ENCODE data around the gene MAD1L1.

Gene MAD1L1

DNA sequence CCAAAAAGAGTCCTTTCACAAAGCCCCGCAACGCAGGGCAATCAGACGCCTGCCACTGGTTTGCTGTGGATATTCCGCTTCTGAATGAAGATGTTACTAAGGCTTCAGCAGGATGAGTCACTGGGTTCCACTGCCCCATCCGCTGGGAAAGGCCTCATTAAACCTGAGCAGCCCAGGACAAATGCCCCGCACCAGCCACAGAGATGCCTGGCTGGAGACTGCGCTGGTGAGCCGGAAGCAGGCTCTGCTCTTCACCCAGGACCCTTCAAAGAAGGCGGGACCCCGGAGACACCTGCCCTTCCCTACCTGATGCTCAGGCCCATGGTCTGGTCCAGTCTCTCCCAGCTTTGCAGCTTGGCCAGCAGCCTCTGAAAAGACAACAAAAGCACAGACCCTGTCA is 19.8 kb downstream of the MAD1L1 start:
- Histone ChIP-seq H3K9ac (ENCODE audit: low read depth, low read length) (no peak overlapping the region), H3K36me3 (ENCODE audit: insufficient read depth, low read depth, low read length) (peaks cover 85% of the 10 kb centered on the region), H3K4me1 (ENCODE audit: insufficient read depth, low read length) (no peaks in the 10 kb centered on the region), H3K9me3 (ENCODE audit: insufficient read depth, low read depth, low read length) (no peaks in the 10 kb centered on the region), H3K4me3 (ENCODE audit: low read length) (no peak overlapping the region), H3K27ac (ENCODE audit: low read length) (no peak overlapping the region), H3K27me3 (ENCODE audit: insufficient read depth, low read length) (no peaks in the 10 kb centered on the region)

GRCh38 chr7:2211926-2212325 is 20.8 kb downstream of the MAD1L1 start:
- peaks cover 85% of the 10 kb centered on the region for H3K36me3 ChIP-seq (ENCODE audit: insufficient read depth, low read depth, low read length)
- no peaks in the 10 kb centered on the region for H3K4me1 ChIP-seq (ENCODE audit: insufficient read depth, low read length)
- H3K9me3 ChIP-seq (ENCODE audit: insufficient read depth, low read depth, low read length), result no peaks in the 10 kb centered on the region
- H3K9ac ChIP-seq (ENCODE audit: low read depth, low read length), result no peak overlapping the region
- no peaks in the 10 kb centered on the region for H3K27me3 ChIP-seq (ENCODE audit: insufficient read depth, low read length)
- no peak overlapping the region for H3K4me3 ChIP-seq (ENCODE audit: low read length)
- no peak overlapping the region for H3K27ac ChIP-seq (ENCODE audit: low read length)

GRCh38 chr7:2211259-2211880 is 21.4 kb downstream of the MAD1L1 start:
- H3K4me1 ChIP-seq (ENCODE audit: insufficient read depth, low read length), result no peaks in the 10 kb centered on the region
- H3K36me3 ChIP-seq (ENCODE audit: insufficient read depth, low read depth, low read length), result peaks cover 83% of the 10 kb centered on the region
- H3K9ac ChIP-seq (ENCODE audit: low read depth, low read length), result no peak overlapping the region
- no peak overlapping the region for H3K27ac ChIP-seq (ENCODE audit: low read length)
- no peaks in the 10 kb centered on the region for H3K9me3 ChIP-seq (ENCODE audit: insufficient read depth, low read depth, low read length)
- H3K4me3 ChIP-seq (ENCODE audit: low read length), result no peak overlapping the region
- H3K27me3 ChIP-seq (ENCODE audit: insufficient read depth, low read length), result no peaks in the 10 kb centered on the region

- H3K27ac ChIP-seq (ENCODE audit: low read length), result no peak overlapping the region
- no peak overlapping the region for H3K9ac ChIP-seq (ENCODE audit: low read depth, low read length)
- H3K4me3 ChIP-seq (ENCODE audit: low read length), result no peak overlapping the region
- no peaks in the 10 kb centered on the region for H3K4me1 ChIP-seq (ENCODE audit: insufficient read depth, low read length)
- no peaks in the 10 kb centered on the region for H3K9me3 ChIP-seq (ENCODE audit: insufficient read depth, low read depth, low read length)
- no peaks in the 10 kb centered on the region for H3K27me3 ChIP-seq (ENCODE audit: insufficient read depth, low read length)
- H3K36me3 ChIP-seq (ENCODE audit: insufficient read depth, low read depth, low read length), result peaks cover 79% of the 10 kb centered on the region
Measured at GRCh38 chr7:2210551-2211258, 22.0 kb downstream of the MAD1L1 start.

- Histone ChIP-seq H3K4me3 (ENCODE audit: low read length) (no peak overlapping the region), H3K36me3 (ENCODE audit: insufficient read depth, low read depth, low read length) (peaks cover 73% of the 10 kb centered on the region), H3K9ac (ENCODE audit: low read depth, low read length) (no peak overlapping the region), H3K27ac (ENCODE audit: low read length) (no peak overlapping the region), H3K27me3 (ENCODE audit: insufficient read depth, low read length) (no peaks in the 10 kb centered on the region), H3K4me1 (ENCODE audit: insufficient read depth, low read length) (no peaks in the 10 kb centered on the region), H3K9me3 (ENCODE audit: insufficient read depth, low read depth, low read length) (no peaks in the 10 kb centered on the region)
Measured at GRCh38 chr7:2209961-2210323, 22.8 kb downstream of the MAD1L1 start.

DNA sequence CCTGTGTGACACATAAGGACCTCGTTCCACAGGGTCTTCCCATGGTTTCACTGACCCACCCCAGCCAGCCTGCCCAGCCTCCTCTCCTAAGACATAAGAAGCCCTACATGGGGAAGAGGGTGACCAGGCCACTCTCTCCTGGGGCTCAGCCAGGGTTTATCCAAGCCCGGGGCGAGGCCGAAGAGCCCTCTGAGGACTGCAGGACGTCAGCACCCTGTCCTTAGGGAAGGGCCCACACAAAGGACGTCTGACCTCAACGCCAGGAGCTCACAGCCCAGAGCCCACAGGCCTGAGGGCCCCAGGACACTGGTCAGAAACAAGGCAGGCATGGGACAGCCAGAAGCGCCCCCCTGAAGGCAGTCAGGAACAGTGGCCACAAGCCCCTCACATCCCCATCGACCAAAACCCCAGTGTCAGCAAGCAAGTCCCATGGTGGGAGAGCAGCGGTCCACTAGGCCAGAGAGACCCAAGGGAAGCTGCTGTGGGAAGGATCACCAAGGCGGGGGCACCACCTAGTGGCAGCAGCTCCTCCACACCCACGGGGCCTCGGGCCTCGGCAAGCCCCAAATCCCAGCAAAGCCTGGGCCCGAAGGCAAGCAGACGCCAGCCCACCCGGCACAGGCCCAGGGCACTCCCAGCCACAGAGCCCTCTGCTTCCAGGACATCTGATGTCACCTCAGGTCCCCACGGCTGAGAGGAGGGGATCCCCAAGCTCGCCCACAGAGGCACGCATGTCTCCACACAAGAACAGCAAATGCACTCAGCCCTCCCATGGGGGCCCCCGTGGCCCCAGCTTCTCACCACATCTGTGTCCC is 23.4 kb downstream of the MAD1L1 start:
- no peak overlapping the region for H3K27ac ChIP-seq (ENCODE audit: low read length)
- no peak overlapping the region for H3K4me3 ChIP-seq (ENCODE audit: low read length)
- H3K4me1 ChIP-seq (ENCODE audit: insufficient read depth, low read length), result no peaks in the 10 kb centered on the region
- H3K27me3 ChIP-seq (ENCODE audit: insufficient read depth, low read length), result no peaks in the 10 kb centered on the region
- H3K9ac ChIP-seq (ENCODE audit: low read depth, low read length), result no peak overlapping the region
- no peaks in the 10 kb centered on the region for H3K9me3 ChIP-seq (ENCODE audit: insufficient read depth, low read depth, low read length)
- H3K36me3 ChIP-seq (ENCODE audit: insufficient read depth, low read depth, low read length), result peaks cover 71% of the 10 kb centered on the region

DNA sequence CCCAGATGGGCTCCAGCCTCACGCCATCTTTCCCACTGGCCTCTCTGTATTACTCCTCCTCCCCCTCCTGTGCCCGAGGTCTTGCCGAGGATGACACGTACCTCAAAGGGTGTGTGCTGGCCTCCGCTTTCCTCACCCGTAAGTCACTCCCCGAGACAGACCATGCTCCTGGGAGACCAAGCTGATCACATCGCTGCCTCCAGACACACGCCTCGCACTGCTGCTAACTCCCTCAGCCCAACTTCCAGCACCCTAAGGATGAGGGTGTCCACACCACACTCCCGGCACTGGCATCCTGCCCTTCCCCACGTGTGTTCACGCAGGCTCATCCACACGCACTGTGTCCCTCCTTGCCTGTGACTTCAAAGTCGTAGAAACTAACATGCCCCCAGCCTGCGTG is 24.0 kb downstream of the MAD1L1 start:
- peaks cover 66% of the 10 kb centered on the region for H3K36me3 ChIP-seq (ENCODE audit: insufficient read depth, low read depth, low read length)
- no peaks in the 10 kb centered on the region for H3K4me1 ChIP-seq (ENCODE audit: insufficient read depth, low read length)
- no peaks in the 10 kb centered on the region for H3K27me3 ChIP-seq (ENCODE audit: insufficient read depth, low read length)
- H3K27ac ChIP-seq (ENCODE audit: low read length), result no peak overlapping the region
- no peak overlapping the region for H3K9ac ChIP-seq (ENCODE audit: low read depth, low read length)
- H3K9me3 ChIP-seq (ENCODE audit: insufficient read depth, low read depth, low read length), result no peaks in the 10 kb centered on the region
- no peak overlapping the region for H3K4me3 ChIP-seq (ENCODE audit: low read length)

DNA sequence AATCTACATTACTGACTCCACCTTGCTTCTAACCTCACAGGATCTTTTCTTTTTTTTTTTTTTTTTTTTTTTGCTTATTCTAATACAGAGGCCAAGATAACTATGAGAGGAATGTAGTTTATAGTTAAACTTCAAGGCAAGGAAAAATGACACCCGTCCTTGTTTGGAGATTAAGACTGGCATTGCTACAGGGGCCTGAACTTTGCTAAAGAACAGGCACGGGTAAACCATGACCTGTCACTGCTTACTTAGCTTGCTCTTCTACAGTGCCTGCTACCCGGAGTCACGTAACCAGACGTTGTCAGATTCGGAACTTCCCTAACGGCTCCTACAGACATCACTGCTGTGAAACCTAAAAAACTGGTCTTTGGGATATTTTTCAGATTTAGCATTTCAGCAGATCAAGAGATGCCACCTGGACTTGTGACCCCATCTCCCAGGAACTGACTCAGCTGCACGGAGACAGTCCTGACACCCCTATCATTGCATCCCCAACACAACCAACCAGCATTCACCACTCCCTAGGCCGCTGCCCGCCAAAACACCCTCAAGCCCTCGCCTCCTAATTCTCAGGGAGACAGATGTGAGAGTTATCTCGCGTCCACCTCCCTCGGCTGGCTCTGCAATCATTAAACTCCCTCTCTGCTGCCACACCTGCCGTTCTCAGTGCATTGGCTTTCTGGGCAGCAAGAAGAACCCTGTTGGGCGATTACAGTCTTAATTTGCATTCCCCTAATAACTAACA is 27.5 kb downstream of the MAD1L1 start:
- H3K9ac ChIP-seq (ENCODE audit: low read depth, low read length), result no peak overlapping the region
- no peaks in the 10 kb centered on the region for H3K9me3 ChIP-seq (ENCODE audit: insufficient read depth, low read depth, low read length)
- no peak overlapping the region for H3K4me3 ChIP-seq (ENCODE audit: low read length)
- peaks cover 41% of the 10 kb centered on the region for H3K36me3 ChIP-seq (ENCODE audit: insufficient read depth, low read depth, low read length)
- H3K27ac ChIP-seq (ENCODE audit: low read length), result no peak overlapping the region
- no peaks in the 10 kb centered on the region for H3K27me3 ChIP-seq (ENCODE audit: insufficient read depth, low read length)
- no peaks in the 10 kb centered on the region for H3K4me1 ChIP-seq (ENCODE audit: insufficient read depth, low read length)

DNA sequence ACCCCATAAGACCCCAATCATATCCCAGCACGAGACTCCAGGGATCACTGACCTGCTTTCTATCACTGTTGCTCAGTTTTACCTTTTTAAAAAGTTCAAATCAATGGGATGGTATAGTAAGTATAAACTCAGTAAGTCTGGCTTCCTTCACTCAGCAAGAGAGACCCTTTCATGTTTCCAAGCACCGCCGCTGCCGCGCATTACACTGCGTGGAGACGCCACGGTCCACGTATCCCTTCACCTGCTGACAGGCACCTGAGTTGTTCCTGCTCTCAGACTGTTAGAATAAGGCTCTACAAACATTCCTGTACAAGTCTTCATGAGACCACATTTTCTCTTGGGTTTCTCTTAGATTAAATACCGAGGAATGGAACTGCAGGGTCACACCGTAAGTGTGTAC is 28.3 kb downstream of the MAD1L1 start:
- no peaks in the 10 kb centered on the region for H3K27me3 ChIP-seq (ENCODE audit: insufficient read depth, low read length)
- H3K4me3 ChIP-seq (ENCODE audit: low read length), result no peak overlapping the region
- no peak overlapping the region for H3K9ac ChIP-seq (ENCODE audit: low read depth, low read length)
- peaks cover 48% of the 10 kb centered on the region for H3K36me3 ChIP-seq (ENCODE audit: insufficient read depth, low read depth, low read length)
- no peaks in the 10 kb centered on the region for H3K4me1 ChIP-seq (ENCODE audit: insufficient read depth, low read length)
- H3K27ac ChIP-seq (ENCODE audit: low read length), result no peak overlapping the region
- H3K9me3 ChIP-seq (ENCODE audit: insufficient read depth, low read depth, low read length), result no peaks in the 10 kb centered on the region

GRCh38 chr7:2203766-2204300 is 28.9 kb downstream of the MAD1L1 start:
- Histone ChIP-seq H3K4me1 (ENCODE audit: insufficient read depth, low read length) (no peaks in the 10 kb centered on the region), H3K9me3 (ENCODE audit: insufficient read depth, low read depth, low read length) (no peaks in the 10 kb centered on the region), H3K4me3 (ENCODE audit: low read length) (no peak overlapping the region), H3K36me3 (ENCODE audit: insufficient read depth, low read depth, low read length) (peaks cover 50% of the 10 kb centered on the region), H3K27me3 (ENCODE audit: insufficient read depth, low read length) (no peaks in the 10 kb centered on the region), H3K27ac (ENCODE audit: low read length) (no peak overlapping the region), H3K9ac (ENCODE audit: low read depth, low read length) (no peak overlapping the region)

DNA sequence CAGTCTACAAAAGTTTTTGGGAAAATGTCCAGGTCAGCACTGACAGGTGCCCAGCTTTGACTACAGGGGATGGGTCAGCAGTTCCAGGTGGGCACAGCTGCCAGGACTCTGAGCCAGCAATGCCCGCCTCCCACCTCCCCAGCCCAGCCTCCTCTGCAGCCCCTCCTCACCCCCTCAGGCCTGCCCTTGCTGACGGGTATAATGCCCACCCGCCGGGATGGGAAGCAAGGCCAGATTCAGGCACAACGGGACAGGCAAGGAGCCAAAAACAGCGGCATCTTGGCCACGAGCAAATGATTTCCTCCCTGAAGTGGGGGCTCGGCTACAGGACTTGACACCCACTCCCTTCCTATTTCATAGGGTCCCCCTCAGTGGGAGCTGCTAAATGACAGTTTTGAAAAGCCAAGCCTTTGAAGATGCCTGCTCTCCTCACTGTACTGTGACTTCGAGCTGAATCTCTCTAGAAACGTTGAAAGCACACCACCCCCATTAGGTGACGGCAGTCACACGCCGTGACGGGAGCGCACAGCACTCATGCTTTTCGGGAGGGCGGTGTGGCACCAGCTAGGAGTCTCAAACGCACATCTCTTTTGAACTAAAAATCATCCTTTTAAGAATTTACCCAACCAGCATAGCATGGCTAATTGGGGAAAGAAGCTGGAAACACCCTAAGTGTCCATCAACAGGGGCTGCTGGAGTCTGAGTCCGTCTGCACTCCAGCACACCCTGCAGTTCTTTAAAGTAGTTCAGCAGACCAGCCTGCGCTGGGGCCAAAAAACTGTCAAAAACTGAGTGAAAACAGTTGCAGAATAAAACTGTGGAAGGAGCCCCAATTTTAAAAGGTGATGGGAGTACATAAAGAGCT is 29.6 kb downstream of the MAD1L1 start:
- Histone ChIP-seq H3K4me1 (ENCODE audit: insufficient read depth, low read length) (no peaks in the 10 kb centered on the region), H3K9ac (ENCODE audit: low read depth, low read length) (no peak overlapping the region), H3K27me3 (ENCODE audit: insufficient read depth, low read length) (no peaks in the 10 kb centered on the region), H3K27ac (ENCODE audit: low read length) (no peak overlapping the region), H3K36me3 (ENCODE audit: insufficient read depth, low read depth, low read length) (peaks cover 44% of the 10 kb centered on the region), H3K9me3 (ENCODE audit: insufficient read depth, low read depth, low read length) (no peaks in the 10 kb centered on the region), H3K4me3 (ENCODE audit: low read length) (no peak overlapping the region)
